Measurements from ENCODE around the gene CDK7.

The CDK7 gene

DNA sequence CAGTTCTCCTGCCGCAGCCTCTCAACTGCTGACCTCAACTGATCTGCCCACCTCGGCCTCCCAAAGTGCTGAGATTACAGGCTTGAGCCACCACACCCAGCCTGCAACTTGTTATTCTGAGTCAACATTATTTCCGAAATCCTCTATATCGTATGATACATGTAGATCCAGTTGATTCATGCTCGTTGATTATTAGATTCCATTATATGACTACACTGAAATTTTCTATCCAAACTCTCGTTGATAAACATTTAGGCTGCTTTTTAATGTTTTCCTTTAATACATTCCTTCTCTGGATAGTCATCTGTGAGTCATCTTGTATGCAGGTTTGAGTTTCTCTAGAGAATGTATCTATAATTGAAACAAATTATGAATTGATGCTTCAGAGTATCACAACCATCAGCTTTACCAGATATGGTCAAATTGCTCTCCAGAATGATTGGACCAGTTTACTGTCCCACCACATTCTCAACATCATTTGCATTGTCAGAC lies 4.1 kb downstream of the CDK7 start:
- Histone ChIP-seq H4K20me1 (ENCODE audit: insufficient read depth, low read length) (no peaks in the 10 kb centered on the region), H3K4me3 (ENCODE audit: low read length) (no peak overlapping the region), H3K4me1 (ENCODE audit: low read length) (peaks cover 7% of the 10 kb centered on the region), H3K36me3 (replicated peaks; ENCODE audit: insufficient read depth, low read length) (no peaks in the 10 kb centered on the region), H3K9me3 (replicated peaks; ENCODE audit: insufficient read depth, low read length) (no peaks in the 10 kb centered on the region), H2AFZ (ENCODE audit: low read length) (no peak overlapping the region), H3F3A (ENCODE audit: insufficient read depth, low read length) (0 out of 2 replicates have a peak, but pooled peaks cover 3% of the 10 kb centered on the region), H3K9ac (ENCODE audit: low read length) (no peak overlapping the region), H3K27me3 (replicated peaks; ENCODE audit: insufficient read depth, low read length) (no peaks in the 10 kb centered on the region), H3K79me2 (ENCODE audit: low read length) (peaks cover 69% of the 10 kb centered on the region), H3K4me2 (ENCODE audit: low read depth, low read length) (no peak overlapping the region), H3K9me2 (replicated peaks; ENCODE audit: insufficient read depth, low read length) (no peaks in the 10 kb centered on the region), H3K27ac (ENCODE audit: low read length) (no peak overlapping the region)
- TF ChIP-seq EZH2phosphoT487 (IDR thresholded peaks at IDR 0.05; ENCODE audit: low read length) (no peak), EZH2 (optimal IDR thresholded peaks at IDR 0.05; ENCODE audit: low read depth, low read length) (no peak)
- TF ChIP-seq, protein P1, sequence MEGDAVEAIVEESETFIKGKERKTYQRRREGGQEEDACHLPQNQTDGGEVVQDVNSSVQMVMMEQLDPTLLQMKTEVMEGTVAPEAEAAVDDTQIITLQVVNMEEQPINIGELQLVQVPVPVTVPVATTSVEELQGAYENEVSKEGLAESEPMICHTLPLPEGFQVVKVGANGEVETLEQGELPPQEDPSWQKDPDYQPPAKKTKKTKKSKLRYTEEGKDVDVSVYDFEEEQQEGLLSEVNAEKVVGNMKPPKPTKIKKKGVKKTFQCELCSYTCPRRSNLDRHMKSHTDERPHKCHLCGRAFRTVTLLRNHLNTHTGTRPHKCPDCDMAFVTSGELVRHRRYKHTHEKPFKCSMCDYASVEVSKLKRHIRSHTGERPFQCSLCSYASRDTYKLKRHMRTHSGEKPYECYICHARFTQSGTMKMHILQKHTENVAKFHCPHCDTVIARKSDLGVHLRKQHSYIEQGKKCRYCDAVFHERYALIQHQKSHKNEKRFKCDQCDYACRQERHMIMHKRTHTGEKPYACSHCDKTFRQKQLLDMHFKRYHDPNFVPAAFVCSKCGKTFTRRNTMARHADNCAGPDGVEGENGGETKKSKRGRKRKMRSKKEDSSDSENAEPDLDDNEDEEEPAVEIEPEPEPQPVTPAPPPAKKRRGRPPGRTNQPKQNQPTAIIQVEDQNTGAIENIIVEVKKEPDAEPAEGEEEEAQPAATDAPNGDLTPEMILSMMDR (IDR thresholded peaks at IDR 0.05; ENCODE audit: low read length): no peak
- no peak for DNase-seq

DNA sequence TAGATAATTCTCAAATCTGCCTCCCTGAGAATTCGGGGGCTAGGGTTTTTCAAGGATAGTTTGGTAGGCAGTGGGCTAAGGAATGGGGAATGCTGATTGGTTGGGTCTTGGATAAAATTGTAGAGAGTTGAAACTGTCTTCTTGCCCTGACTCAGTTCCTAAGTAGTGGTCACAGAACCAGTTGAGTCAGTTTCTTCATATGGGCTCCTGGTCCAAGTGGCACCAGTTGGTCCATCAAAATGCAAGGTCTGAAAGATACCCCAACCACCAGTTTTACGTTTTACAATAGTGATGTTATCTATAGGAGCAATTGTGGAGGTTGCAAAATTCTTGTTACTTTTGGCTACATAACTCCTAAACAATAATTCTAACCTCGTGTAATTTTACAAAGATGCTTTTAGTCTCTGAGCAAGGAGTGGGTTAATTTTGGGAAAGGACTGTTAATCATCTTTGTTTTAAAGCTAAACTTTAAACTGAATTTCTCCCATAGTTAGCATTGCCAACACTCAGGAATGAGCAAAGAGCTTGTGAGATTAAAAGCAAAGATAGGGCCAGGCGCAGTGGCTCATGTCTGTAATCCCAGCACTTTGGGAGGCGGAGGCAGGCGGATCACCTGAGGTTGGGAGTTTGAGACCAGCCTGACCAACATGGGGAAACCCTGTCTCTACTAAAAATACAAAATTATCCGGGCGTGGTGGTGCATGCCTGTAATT lies 7.7 kb downstream of the CDK7 start:
- TF ChIP-seq EZH2 (optimal IDR thresholded peaks at IDR 0.05; ENCODE audit: low read depth, low read length): no peak
- no peak for TF ChIP-seq EZH2phosphoT487 (IDR thresholded peaks at IDR 0.05; ENCODE audit: low read length)
- TF ChIP-seq, protein P1 (IDR thresholded peaks at IDR 0.05; ENCODE audit: low read length): no peak
- Histone ChIP-seq H3K27ac (ENCODE audit: low read length) (no peak overlapping the region), H3K4me3 (ENCODE audit: low read length) (no peak overlapping the region), H2AFZ (ENCODE audit: low read length) (no peak overlapping the region), H3F3A (ENCODE audit: insufficient read depth, low read length) (no peaks in the 10 kb centered on the region), H3K9ac (ENCODE audit: low read length) (no peak overlapping the region), H3K9me3 (replicated peaks; ENCODE audit: insufficient read depth, low read length) (no peaks in the 10 kb centered on the region), H3K36me3 (replicated peaks; ENCODE audit: insufficient read depth, low read length) (no peaks in the 10 kb centered on the region), H3K27me3 (replicated peaks; ENCODE audit: insufficient read depth, low read length) (no peaks in the 10 kb centered on the region), H3K4me1 (ENCODE audit: low read length) (no peaks in the 10 kb centered on the region), H3K4me2 (ENCODE audit: low read depth, low read length) (no peak overlapping the region), H3K9me2 (replicated peaks; ENCODE audit: insufficient read depth, low read length) (no peaks in the 10 kb centered on the region), H4K20me1 (ENCODE audit: insufficient read depth, low read length) (no peaks in the 10 kb centered on the region), H3K79me2 (ENCODE audit: low read length) (peaks cover 81% of the 10 kb centered on the region)
- no peak for DNase-seq

DNA sequence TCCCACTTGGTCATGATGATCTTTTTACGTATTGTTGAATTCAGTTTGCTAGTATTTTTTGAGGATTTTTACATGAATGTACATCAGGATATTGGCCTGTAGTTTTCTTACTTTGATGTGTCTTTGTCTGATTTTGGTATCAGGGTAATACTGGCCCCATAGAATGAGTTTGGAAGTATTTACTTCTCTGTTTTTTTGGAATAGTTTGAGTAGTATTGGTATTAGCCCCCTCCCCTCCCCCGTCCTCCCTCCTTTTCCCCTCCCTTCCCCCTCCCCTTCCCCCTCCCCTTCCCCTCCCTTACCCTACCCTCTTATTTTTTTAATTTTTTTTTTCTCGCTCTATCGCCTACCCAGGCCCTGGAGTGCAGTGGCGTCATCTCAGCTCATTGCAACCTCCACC lies 10.3 kb downstream of the CDK7 start:
- TF ChIP-seq, protein P1 (IDR thresholded peaks at IDR 0.05; ENCODE audit: low read length): no peak
- no peak for TF ChIP-seq EZH2phosphoT487 (IDR thresholded peaks at IDR 0.05; ENCODE audit: low read length)
- TF ChIP-seq EZH2 (optimal IDR thresholded peaks at IDR 0.05; ENCODE audit: low read depth, low read length): no peak
- H3K27me3 ChIP-seq (replicated peaks; ENCODE audit: insufficient read depth, low read length): no peaks in the 10 kb centered on the region
- no peaks in the 10 kb centered on the region for H3F3A ChIP-seq (ENCODE audit: insufficient read depth, low read length)
- no peaks in the 10 kb centered on the region for H3K36me3 ChIP-seq (replicated peaks; ENCODE audit: insufficient read depth, low read length)
- no peaks in the 10 kb centered on the region for H4K20me1 ChIP-seq (ENCODE audit: insufficient read depth, low read length)
- no peak overlapping the region for H3K4me2 ChIP-seq (ENCODE audit: low read depth, low read length)
- no peak overlapping the region for H3K9ac ChIP-seq (ENCODE audit: low read length)
- H3K27ac ChIP-seq (ENCODE audit: low read length): no peak overlapping the region
- no peaks in the 10 kb centered on the region for H3K9me2 ChIP-seq (replicated peaks; ENCODE audit: insufficient read depth, low read length)
- peaks cover 89% of the 10 kb centered on the region for H3K79me2 ChIP-seq (ENCODE audit: low read length)
- DNase-seq: no peak
- H3K4me1 ChIP-seq (ENCODE audit: low read length): no peaks in the 10 kb centered on the region
- H2AFZ ChIP-seq (ENCODE audit: low read length): no peak overlapping the region
- no peaks in the 10 kb centered on the region for H3K9me3 ChIP-seq (replicated peaks; ENCODE audit: insufficient read depth, low read length)
- no peak overlapping the region for H3K4me3 ChIP-seq (ENCODE audit: low read length)
